Esophagus muscularis mucosa (tissue), 3 donors: ENCODE results near the gene ANK2.

Experiments used
- CTCF ChIP-seq, 3 experiments: fragments of 200-600 bp in 2 of 3; fragments of 450-650 bp in 1 of 3; sonication (generic) in 2 of 3; IDR thresholded peaks; one replicate each; pipeline ENCODE4 v1.5.1; 2017 to 2019; ENCODE audit warnings: antibody characterized with exemption in 3 of 3, mild to moderate bottlenecking in 2 of 3, moderate library complexity in 1 of 3
- POLR2A ChIP-seq: fragments of 450-650 bp; IDR thresholded peaks from one replicate; pipeline ENCODE4 v1.6.1; 2017; ENCODE audit warnings: antibody characterized with exemption, moderate library complexity, mild to moderate bottlenecking, low read depth

GRCh38 chr4:113094331-113094730 is 44.9 kb downstream of the ANK2 start:
- TF ChIP-seq POLR2A (no peak), CTCF (IDR thresholded peaks at IDR 0.05) (no peak)
